Nucleus accumbens (tissue), 56 donors: ENCODE results near the gene HES6.

Experiments used
- DNase-seq, 56 donors: peaks; one replicate each; lab custom pipeline; 2025; lab: John Stamatoyannopoulos, UW

HES6 gene

GRCh38 chr2:238239863-238240756, at the start of gene HES6:
Gene HES6 (minus strand): TSS chr2:238240038. CDS start chr2:238239905, 133 bp downstream.
- peak in 50 of 56 donors; percentile 11 to 91 (median 67) for DNase-seq

- DNase-seq, result no peak
These were observed 49.7 kb upstream of the HES6 start for GRCh38 chr2:238289574-238289973.

GRCh38 chr2:238288650-238289573, 49.1 kb upstream of the HES6 start:
- peak; percentile 79 to 99 (median 95) for DNase-seq

DNA sequence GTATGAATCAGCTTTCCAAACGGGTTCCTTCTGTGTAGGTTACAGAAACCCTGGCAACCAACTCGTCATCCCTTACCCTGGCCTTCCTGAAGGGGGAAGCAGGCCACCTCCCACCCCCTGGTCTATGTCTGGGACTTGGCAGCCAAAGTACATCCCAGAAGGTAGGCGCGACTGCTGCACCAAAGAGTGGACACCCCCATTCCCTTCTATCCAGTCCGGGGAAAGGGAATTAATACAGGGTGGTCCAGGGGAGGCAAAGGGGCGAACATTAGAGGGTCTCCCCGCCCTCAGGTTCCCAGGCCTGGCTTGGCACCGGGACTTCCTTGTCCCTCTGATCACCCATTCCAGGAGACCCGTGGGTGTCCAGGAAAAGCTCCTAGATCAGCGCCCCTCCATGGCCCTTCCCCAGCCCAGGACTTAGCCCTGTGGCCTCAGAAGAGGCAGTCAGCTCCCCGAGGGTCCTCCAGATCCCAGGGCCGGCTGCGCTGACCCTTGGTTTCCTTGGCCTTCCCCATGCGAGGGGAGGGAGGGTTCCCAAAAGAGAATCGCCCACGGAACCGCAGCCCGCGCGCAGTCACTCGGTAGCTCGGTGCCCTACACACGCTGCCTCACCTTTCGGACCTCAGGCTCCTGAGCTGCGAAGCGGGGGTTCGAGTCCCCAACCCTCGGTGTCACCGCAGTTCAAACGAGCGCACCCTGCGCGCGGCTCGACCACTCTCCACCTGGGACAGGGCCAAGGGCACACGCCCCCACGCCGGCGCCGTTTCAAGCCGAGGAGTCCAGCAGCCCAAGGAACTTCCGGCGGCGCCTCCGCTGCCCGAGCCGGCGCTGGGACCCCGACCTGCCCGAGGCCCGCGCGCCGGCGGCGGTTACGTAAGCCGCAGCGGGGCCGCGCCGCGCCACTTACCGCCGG, 48.2 kb upstream of the HES6 start, which contains the start of gene PER2:
Gene PER2 (minus strand): TSS at position 874 of the 913 bp plus-strand sequence. CDS start 10,674 bp downstream, outside the sequence.
- DNase-seq, result peak in 34 of 56 donors; percentile 8 to 67 (median 38)

- peak in 31 of 56 donors; percentile 14 to 79 (median 43) for DNase-seq
These were observed 47.3 kb upstream of the HES6 start for GRCh38 chr2:238286987-238287736.

- peak in 14 of 56 donors; percentile 9 to 42 (median 26) for DNase-seq
These were observed 46.7 kb upstream of the HES6 start for GRCh38 chr2:238286551-238286950.

DNA sequence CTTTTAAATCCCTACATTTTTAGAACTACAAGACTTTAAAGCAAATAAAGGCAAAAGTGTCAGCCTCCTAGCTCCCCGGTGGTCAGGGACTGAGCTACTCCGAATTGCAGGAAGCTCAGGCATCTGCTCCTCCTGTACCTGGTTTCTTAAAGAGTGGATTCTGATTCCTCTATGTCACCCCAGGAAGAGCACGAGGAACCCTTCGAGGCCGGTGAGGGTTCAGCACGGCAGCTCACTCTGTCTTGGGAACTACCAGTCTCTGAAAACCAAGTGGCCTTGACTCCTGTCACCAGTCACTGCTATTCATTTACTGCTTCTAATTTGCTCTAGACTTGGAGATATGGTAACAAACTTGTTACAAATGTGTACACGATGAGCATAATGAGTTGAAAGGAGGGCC, 46.3 kb upstream of the HES6 start:
- peak in 1 of 56 donors; percentile 20 for DNase-seq

- DNase-seq, result peak in 9 of 56 donors; percentile 11 to 42 (median 30)
These were observed 45.8 kb upstream of the HES6 start for GRCh38 chr2:238285653-238286082.

DNA sequence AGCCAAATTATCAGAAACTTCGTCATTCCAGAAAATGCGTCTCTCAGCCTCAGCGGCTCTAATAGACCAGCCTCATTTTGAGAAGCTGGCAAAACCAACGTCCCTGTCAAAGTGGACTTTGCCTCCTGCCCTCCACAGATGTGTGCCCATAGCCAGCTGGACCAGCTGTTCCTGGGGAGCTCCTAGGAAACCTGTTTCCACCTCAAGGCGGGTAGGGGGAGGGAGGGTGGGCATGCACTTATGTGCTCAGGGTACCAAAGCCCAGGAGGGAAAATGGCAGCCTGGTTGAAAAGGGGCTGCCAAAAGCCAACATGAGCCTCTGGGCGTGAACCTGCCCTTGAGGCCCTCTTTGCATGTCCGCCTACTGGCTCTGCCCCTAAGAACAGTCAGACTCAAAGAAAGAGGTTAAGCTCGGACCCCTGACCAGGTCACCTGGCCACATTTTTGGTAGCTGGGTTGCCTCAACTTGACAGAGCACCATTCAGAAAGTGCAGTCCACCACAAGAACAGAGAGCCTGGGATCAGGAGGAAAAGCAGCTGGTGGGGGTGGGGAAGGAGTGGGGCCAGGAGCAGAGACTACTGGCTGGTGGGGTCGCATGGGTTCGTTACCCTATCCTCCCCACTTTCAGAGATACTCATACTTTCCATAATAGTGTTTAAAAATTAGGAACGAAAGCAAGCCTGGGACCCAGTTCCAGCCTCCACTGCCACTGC, 45.1 kb upstream of the HES6 start:
- no peak for DNase-seq

GRCh38 chr2:238282861-238283738, 43.3 kb upstream of the HES6 start:
- DNase-seq, result no peak

GRCh38 chr2:238281826-238282480, 42.1 kb upstream of the HES6 start:
- no peak for DNase-seq

DNA sequence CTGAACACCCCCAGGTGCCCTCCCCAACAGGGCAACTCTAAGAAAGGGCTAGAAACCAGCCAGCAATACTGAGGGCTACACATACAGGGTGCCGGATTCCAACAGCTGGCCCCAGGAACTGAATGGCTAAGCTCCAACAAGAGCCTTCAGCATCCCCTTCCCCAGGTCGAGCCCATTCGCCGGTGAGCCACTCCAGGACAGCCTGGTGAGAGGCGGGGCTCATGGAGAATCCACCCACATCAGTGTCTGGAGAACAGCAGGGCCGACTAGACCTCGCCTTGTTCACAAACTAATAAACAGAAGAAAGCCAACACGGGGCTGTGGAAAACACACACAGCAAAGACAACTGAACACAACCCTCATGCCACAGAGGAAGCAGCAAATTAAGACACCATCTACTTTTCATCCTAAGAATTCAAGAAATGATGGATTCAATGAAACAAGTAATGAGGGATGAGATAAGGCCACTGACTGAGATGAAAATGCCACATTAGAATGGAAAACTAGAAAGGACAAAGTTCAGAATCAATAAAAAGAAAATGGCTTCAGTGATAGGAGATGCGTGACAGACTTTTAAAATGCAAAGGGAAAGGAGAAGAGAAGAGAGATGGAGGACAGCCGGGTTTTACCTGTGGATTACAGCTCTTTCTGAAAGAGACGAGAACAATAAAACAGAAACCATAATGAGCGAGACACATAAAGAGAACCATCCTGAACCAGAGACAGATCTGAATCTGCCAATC, 40.4 kb upstream of the HES6 start:
- no peak for DNase-seq

DNA sequence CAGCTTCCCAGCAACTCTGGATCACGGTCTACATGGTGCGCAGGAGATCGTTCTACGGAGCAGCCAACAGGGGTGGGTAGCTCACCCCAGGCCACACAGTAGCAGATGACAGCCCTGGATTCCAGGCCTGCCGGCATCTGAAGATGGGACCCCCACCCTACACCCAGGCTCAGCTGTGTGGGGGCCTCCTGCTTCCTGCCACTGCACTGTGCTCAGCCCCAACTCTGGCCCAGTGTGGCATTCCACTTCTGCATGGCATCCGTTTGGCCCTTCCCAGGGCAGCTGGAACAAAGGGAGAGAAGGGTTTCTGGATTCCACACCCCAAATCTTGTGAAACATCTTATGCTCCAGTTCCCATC, 39.5 kb upstream of the HES6 start:
- no peak for DNase-seq

- DNase-seq, result no peak
These were observed 38.9 kb upstream of the HES6 start for GRCh38 chr2:238278626-238279323.

- no peak for DNase-seq
These were observed 37.9 kb upstream of the HES6 start for GRCh38 chr2:238277695-238278094.
